ENCODE results near the gene NXN. TPM values are rescaled to one million over a fixed set of nuclear protein-coding genes. Genes with fewer than 3 reads are reported as not detected.

The NXN gene
- total RNA-seq, 2 donors from 2014 or later: 15.6 to 17.5 TPM

- no peak overlapping the region for H3K27ac ChIP-seq
- H3K9me3 ChIP-seq: no peaks in the 10 kb centered on the region
- no peaks in the 10 kb centered on the region for H3K27me3 ChIP-seq
Observed at GRCh38 chr17:962166-962565, 17.4 kb downstream of the NXN start.

GRCh38 chr17:958712-959451, 20.7 kb downstream of the NXN start:
- H3K9me3 ChIP-seq: no peaks in the 10 kb centered on the region
- H3K4me1 ChIP-seq: peaks cover 0 to 14% of the 10 kb centered on the region in 2 donors
- no peak for TF ChIP-seq CTCF (IDR thresholded peaks at IDR 0.05)

More at GRCh38 chr17:962166-962565, 17.4 kb downstream of the NXN start:
- H3K4me3 ChIP-seq: no peak overlapping the region
- H3K4me1 ChIP-seq: peaks cover 0 to 6% of the 10 kb centered on the region in 2 donors
- TF ChIP-seq CTCF (IDR thresholded peaks at IDR 0.05): no peak
- no peak for DNase-seq (ENCODE audit: low spot score)
- H3K36me3 ChIP-seq: no peaks in the 10 kb centered on the region

GRCh38 chr17:957856-958421, 21.6 kb downstream of the NXN start:
- Histone ChIP-seq H3K27ac (no peak overlapping the region), H3K4me3 (no peak overlapping the region), H3K9me3 (no peaks in the 10 kb centered on the region), H3K4me1 (peaks cover 0 to 14% of the 10 kb centered on the region in 2 donors), H3K27me3 (no peaks in the 10 kb centered on the region), H3K36me3 (no peaks in the 10 kb centered on the region)
- DNase-seq (ENCODE audit: low spot score): no peak
- TF ChIP-seq CTCF (IDR thresholded peaks at IDR 0.05): no peak

More at GRCh38 chr17:958712-959451, 20.7 kb downstream of the NXN start:
- Histone ChIP-seq H3K27me3 (no peaks in the 10 kb centered on the region), H3K27ac (no peak overlapping the region), H3K36me3 (no peaks in the 10 kb centered on the region), H3K4me3 (no peak overlapping the region)
- DNase-seq (ENCODE audit: low spot score): no peak

GRCh38 chr17:956905-957304, 22.7 kb downstream of the NXN start:
- no peak for TF ChIP-seq CTCF (IDR thresholded peaks at IDR 0.05)
- Histone ChIP-seq H3K27ac (no peak overlapping the region), H3K27me3 (no peaks in the 10 kb centered on the region), H3K9me3 (no peaks in the 10 kb centered on the region), H3K4me3 (no peak overlapping the region), H3K4me1 (peaks cover 0 to 15% of the 10 kb centered on the region in 2 donors), H3K36me3 (no peaks in the 10 kb centered on the region)
- no peak for DNase-seq (ENCODE audit: low spot score)

- no peaks in the 10 kb centered on the region for H3K27me3 ChIP-seq
- peaks cover 0 to 24% of the 10 kb centered on the region in 2 donors for H3K4me1 ChIP-seq
- DNase-seq (ENCODE audit: low spot score): no peak
- no peak for TF ChIP-seq CTCF (IDR thresholded peaks at IDR 0.05)
- H3K27ac ChIP-seq: no peak overlapping the region
- H3K4me3 ChIP-seq: no peak overlapping the region
- no peaks in the 10 kb centered on the region for H3K9me3 ChIP-seq
- H3K36me3 ChIP-seq: no peaks in the 10 kb centered on the region
Observed at GRCh38 chr17:954431-955164, 25.0 kb downstream of the NXN start.
